Measurements from ENCODE around the gene RALA.

DNA sequence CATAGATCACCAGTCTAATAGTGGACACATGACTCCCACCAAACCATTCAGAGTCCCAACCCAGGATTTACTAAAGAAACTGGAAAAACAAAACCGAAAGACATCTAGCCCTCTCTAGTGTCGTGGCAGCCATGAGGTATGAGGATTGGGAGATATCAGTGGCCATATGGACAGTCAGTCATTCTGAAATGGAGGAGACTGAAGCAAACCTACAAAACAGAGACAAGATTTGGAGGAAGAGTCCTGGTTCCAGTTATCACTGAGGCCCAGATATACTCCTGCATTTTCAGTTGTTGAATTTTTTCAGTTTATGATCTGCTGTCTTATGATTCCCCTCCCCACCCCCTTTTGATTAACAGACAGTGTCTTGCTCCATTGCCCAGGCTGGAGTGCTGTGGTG, 9.1 kb upstream of the RALA start:
- no peak for TF ChIP-seq CTCF (IDR thresholded peaks at IDR 0.05)
- no peak for TF ChIP-seq POLR2A (IDR thresholded peaks at IDR 0.05)

Measured in testis (tissue), 2 donors.